ENCODE data around the gene H6PD. TPM values are rescaled to one million over a fixed set of nuclear protein-coding genes. Genes with fewer than 3 reads are reported as not detected.
A peak's percentile ranks its signal among the peaks of the same experiment; 100 is the strongest.

Gene H6PD
- total RNA-seq, 2 experiments from 2014 or later: 12.9 to 13.2 TPM

DNA sequence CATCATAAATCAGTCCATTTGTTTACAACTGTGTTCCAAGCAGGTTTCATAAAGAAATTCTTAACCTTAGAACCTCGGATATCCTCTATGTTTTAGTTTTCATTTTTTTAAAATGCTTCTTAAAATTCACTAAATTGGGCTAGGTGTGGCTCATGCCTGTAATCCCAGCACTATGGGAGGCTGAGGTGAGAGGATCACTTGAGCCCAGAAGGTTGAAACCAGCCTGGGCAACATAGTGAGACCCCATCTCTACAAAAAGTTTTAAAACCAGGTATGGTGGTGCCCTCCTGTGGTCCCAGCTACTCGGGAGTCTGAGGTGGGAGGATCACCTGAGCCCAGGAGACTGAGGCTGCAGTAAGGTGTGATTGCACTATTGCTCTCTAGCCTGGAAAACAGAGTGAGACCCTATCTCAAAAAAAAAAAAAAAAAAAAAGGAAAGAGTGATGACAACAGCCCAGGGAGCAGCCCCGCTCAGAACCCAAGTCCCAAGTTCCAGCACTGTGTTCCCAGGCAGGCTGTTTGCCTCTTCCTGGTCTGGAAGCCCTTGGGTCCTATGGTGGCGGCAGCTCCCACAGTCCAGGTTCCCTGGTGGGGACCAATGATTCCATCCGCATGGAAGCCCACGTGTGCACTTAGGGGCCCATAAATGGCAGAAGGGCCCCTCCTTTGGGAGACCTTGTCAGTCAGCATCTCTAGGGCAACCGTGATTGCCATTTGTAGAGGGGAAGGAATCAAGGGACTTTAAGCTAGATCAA lies 33.4 kb downstream of the H6PD start:
- ChIA-PET CTCF (interaction anchor here (0.5 to 6.0 kb wide), 14 partner anchors 14 to 398 kb away, joined by 3 to 60 read pairs (median 8); partner anchors contain the start of genes SPSB1 and TMEM201), POLR2A (no interaction called here)
- Mint-ChIP-seq H3K27me3 (peaks cover 1% of the 10 kb centered on the region), H3K4me3 (no peak overlapping the region), H3K36me3 (ENCODE audit: low read depth) (no peaks in the 10 kb centered on the region), H3K27ac (no peak overlapping the region), H3K9me3 (no peaks in the 10 kb centered on the region), H3K4me1 (peaks cover 16% of the 10 kb centered on the region)
- DNase-seq: no peak

DNA sequence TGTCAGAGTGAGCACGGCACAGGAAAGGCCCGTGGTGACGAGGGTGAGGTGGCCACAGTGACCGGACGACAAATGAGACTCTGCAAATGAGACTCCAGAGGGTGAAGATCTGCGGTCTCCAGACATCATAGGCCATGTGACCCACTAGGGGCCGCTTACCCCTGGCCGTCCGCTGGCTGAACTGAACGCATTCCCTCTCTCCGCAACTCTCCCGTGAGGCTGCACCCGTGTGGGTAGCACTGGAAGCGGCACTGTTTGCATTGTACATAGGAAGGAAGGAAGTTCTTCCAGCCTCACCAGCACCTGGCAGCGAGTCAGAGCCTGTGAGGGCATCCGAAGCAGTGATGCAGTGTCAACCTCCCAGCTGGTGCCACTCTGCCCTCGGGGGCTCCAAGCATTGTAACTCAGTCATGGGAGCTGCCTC lies 34.5 kb downstream of the H6PD start:
- Mint-ChIP-seq H3K4me1 (peaks cover 16% of the 10 kb centered on the region), H3K4me3 (no peak overlapping the region), H3K27ac (no peak overlapping the region), H3K36me3 (ENCODE audit: low read depth) (no peaks in the 10 kb centered on the region), H3K9me3 (no peaks in the 10 kb centered on the region), H3K27me3 (peaks cover 3% of the 10 kb centered on the region)
- DNase-seq: no peak
- CTCF ChIA-PET: interaction anchor here (1.1 to 6.0 kb wide), 5 partner anchors 15 to 222 kb away, joined by 3 to 60 read pairs (median 48); partner anchors contain the start of gene SPSB1
- POLR2A ChIA-PET: interaction anchor here (0.6 to 1.5 kb wide), 3 partner anchors 20 to 115 kb away, joined by 3 to 4 read pairs (median 3); partner anchors contain the start of gene H6PD

DNA sequence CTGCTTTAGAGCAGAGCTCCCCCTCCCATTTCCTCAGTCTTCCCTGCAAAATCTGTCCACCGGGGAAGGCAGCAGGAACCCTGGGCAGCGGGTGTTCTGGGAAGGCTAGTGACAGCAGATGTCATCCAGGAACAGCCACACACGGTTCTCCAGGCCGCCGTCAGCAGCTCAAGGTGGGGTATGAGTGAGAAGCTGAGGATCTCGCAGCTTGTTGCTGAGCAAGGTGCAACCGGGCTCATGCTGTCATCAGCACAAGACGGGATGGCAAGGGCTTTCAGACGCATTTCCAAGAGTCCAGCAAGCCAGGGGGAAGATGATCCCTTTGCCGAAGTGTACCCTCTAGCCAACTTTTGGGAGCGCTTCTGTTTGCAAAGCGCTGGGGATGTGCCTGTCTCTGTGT lies 35.1 kb downstream of the H6PD start:
- Mint-ChIP-seq H3K4me1 (peaks cover 16% of the 10 kb centered on the region), H3K27me3 (peaks cover 3% of the 10 kb centered on the region), H3K36me3 (ENCODE audit: low read depth) (no peaks in the 10 kb centered on the region), H3K4me3 (no peak overlapping the region), H3K9me3 (no peaks in the 10 kb centered on the region), H3K27ac (no peak overlapping the region)
- ChIA-PET POLR2A (interaction anchor here (0.8 to 1.5 kb wide), 2 partner anchors 19 to 35 kb away, joined by 3 to 4 read pairs; partner anchors contain the start of gene H6PD), CTCF (interaction anchor here (1.0 to 4.5 kb wide), 4 partner anchors 14 to 221 kb away, joined by 3 to 35 read pairs (median 5); no protein-coding TSS in a partner anchor)
- DNase-seq: no peak

GRCh38 chr1:9270290-9270883 lies 35.8 kb downstream of the H6PD start:
- no peaks in the 10 kb centered on the region for H3K9me3 Mint-ChIP-seq
- POLR2A ChIA-PET: interaction anchor here (1.5 kb wide), 1 partner anchor 36 kb away, joined by 4 read pairs; the partner anchor contains the start of gene H6PD
- no peak overlapping the region for H3K4me3 Mint-ChIP-seq
- H3K36me3 Mint-ChIP-seq (ENCODE audit: low read depth): peaks cover 3% of the 10 kb centered on the region
- CTCF ChIA-PET: interaction anchor here (1.0 to 4.5 kb wide), 4 partner anchors 14 to 220 kb away, joined by 3 to 35 read pairs (median 5); no protein-coding TSS in a partner anchor
- peaks cover 22% of the 10 kb centered on the region for H3K4me1 Mint-ChIP-seq
- no peak for DNase-seq
- H3K27me3 Mint-ChIP-seq: peaks cover 8% of the 10 kb centered on the region
- no peak overlapping the region for H3K27ac Mint-ChIP-seq

- H3K4me1 Mint-ChIP-seq: peaks cover 29% of the 10 kb centered on the region
- no peak for DNase-seq
- CTCF ChIA-PET: no interaction called here
- H3K36me3 Mint-ChIP-seq (ENCODE audit: low read depth): peaks cover 3% of the 10 kb centered on the region
- H3K27me3 Mint-ChIP-seq: peaks cover 9% of the 10 kb centered on the region
- no peaks in the 10 kb centered on the region for H3K9me3 Mint-ChIP-seq
- H3K4me3 Mint-ChIP-seq: no peak overlapping the region
- POLR2A ChIA-PET: no interaction called here
- no peak overlapping the region for H3K27ac Mint-ChIP-seq
Measured at GRCh38 chr1:9271283-9271682, 36.7 kb downstream of the H6PD start.

DNA sequence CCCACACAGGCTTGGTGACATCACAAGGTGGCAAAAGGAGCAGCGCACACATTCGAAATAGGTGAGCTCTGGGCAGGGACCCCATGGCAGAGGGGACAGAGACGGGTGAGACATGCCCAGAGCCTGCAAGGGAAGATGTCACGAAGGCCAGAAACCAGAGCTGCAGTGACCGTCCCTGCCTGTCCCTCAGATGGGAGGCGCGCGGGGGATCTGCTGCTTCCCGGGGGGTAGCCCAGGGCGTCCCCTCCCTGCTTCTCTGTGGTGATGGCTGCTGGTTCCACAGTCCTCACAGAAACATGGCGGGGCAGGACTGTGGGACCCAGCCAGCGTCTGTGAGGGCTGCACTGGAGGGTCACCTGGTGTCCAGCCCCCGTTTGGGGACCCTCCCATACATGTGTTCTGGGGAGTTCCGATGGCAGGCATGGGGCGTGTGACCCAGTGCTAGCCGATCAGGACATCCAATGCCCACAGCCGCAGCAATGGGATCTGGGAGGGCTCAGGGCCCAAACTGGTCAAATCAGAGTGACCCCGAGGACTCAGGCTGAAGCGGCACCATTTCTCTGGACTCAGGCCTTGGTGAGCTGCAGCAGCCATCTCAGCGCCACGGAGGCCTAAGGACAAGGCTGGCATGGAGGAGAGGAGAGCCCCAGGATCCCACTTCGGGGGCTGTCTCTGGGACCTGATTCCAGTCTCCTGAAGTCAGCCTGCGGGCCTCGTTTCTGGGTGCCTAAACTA lies 37.5 kb downstream of the H6PD start:
- Mint-ChIP-seq H3K27ac (no peak overlapping the region), H3K4me1 (peaks cover 26% of the 10 kb centered on the region), H3K36me3 (ENCODE audit: low read depth) (peaks cover 3% of the 10 kb centered on the region), H3K4me3 (no peak overlapping the region), H3K27me3 (peaks cover 9% of the 10 kb centered on the region), H3K9me3 (no peaks in the 10 kb centered on the region)
- ChIA-PET CTCF (interaction anchor here (1.6 to 2.2 kb wide), 2 partner anchors 18 to 185 kb away, joined by 3 to 10 read pairs; no protein-coding TSS in a partner anchor), POLR2A (no interaction called here)
- DNase-seq: no peak

DNA sequence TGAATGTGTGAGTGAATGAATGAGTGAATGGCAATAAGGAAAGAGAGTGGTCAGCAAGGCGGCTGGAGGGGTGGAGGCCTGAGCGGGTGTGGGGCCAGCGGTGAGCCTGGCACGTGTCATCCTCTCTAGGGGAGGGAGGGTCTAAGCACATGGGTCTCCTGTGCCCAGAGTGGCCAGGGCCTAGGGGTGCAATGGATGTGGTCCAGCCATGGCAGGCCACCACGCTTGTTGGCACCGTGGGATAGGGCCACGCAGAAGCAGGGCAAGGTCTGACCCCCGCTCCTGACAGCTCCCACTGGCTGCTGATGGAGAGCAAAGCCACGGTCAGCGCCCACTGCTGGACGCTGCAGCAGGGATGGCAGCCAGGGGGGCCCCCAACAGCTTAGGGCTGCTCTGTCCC lies 38.6 kb downstream of the H6PD start:
- Mint-ChIP-seq H3K9me3 (no peaks in the 10 kb centered on the region), H3K27ac (no peak overlapping the region), H3K27me3 (peaks cover 9% of the 10 kb centered on the region), H3K4me3 (no peak overlapping the region), H3K36me3 (ENCODE audit: low read depth) (peaks cover 7% of the 10 kb centered on the region), H3K4me1 (peaks cover 20% of the 10 kb centered on the region)
- ChIA-PET CTCF (interaction anchor here (1.6 to 2.2 kb wide), 2 partner anchors 16 to 183 kb away, joined by 3 to 10 read pairs; no protein-coding TSS in a partner anchor), POLR2A (no interaction called here)
- no peak for DNase-seq

GRCh38 chr1:9275161-9275560 lies 40.6 kb downstream of the H6PD start:
- Mint-ChIP-seq H3K27ac (peak overlapping the region; percentile 82), H3K4me1 (peaks cover 37% of the 10 kb centered on the region), H3K4me3 (peak overlapping the region; percentile 43), H3K36me3 (ENCODE audit: low read depth) (peaks cover 14% of the 10 kb centered on the region), H3K27me3 (peaks cover 9% of the 10 kb centered on the region), H3K9me3 (no peaks in the 10 kb centered on the region)
- ChIA-PET POLR2A (interaction anchor here (0.8 to 2.5 kb wide), 9 partner anchors 8 to 354 kb away, joined by 3 to 16 read pairs (median 4); partner anchors contain the start of gene SPSB1), CTCF (interaction anchor here (1.0 to 1.8 kb wide), 6 partner anchors 8 to 215 kb away, joined by 3 to 17 read pairs (median 8); partner anchors contain the start of gene H6PD)
- DNase-seq: no peak

- peaks cover 9% of the 10 kb centered on the region for H3K27me3 Mint-ChIP-seq
- H3K4me1 Mint-ChIP-seq: peaks cover 40% of the 10 kb centered on the region
- DNase-seq: peak; percentile 90
- H3K4me3 Mint-ChIP-seq: peak overlapping the region; percentile 43
- H3K27ac Mint-ChIP-seq: peak overlapping the region; percentile 82
- CTCF ChIA-PET: interaction anchor here (0.5 to 1.8 kb wide), 7 partner anchors 8 to 215 kb away, joined by 3 to 17 read pairs (median 7); partner anchors contain the start of gene H6PD
- H3K36me3 Mint-ChIP-seq (ENCODE audit: low read depth): peaks cover 14% of the 10 kb centered on the region
- H3K9me3 Mint-ChIP-seq: no peaks in the 10 kb centered on the region
- POLR2A ChIA-PET: interaction anchor here (0.8 to 2.5 kb wide), 9 partner anchors 9 to 354 kb away, joined by 3 to 16 read pairs (median 4); partner anchors contain the start of gene SPSB1
Measured at GRCh38 chr1:9275567-9276034, 41.0 kb downstream of the H6PD start.

GRCh38 chr1:9278116-9278515 lies 43.5 kb downstream of the H6PD start:
- CTCF ChIA-PET: interaction anchor here (1.4 kb wide), 1 partner anchor 14 kb away, joined by 3 read pairs; no protein-coding TSS in a partner anchor
- no peak overlapping the region for H3K27ac Mint-ChIP-seq
- H3K4me1 Mint-ChIP-seq: peaks cover 66% of the 10 kb centered on the region
- DNase-seq: no peak
- no peak overlapping the region for H3K4me3 Mint-ChIP-seq
- H3K9me3 Mint-ChIP-seq: no peaks in the 10 kb centered on the region
- peaks cover 14% of the 10 kb centered on the region for H3K36me3 Mint-ChIP-seq (ENCODE audit: low read depth)
- H3K27me3 Mint-ChIP-seq: peaks cover 7% of the 10 kb centered on the region
- POLR2A ChIA-PET: interaction anchor here (1.1 kb wide), 1 partner anchor 14 kb away, joined by 3 read pairs; the partner anchor contains the start of gene SPSB1

GRCh38 chr1:9278585-9279153 lies 44.1 kb downstream of the H6PD start:
- peaks cover 71% of the 10 kb centered on the region for H3K4me1 Mint-ChIP-seq
- no peak overlapping the region for H3K4me3 Mint-ChIP-seq
- peaks cover 14% of the 10 kb centered on the region for H3K36me3 Mint-ChIP-seq (ENCODE audit: low read depth)
- no peaks in the 10 kb centered on the region for H3K9me3 Mint-ChIP-seq
- CTCF ChIA-PET: interaction anchor here (2.0 kb wide), 1 partner anchor 11 kb away, joined by 10 read pairs; no protein-coding TSS in a partner anchor
- no peak overlapping the region for H3K27ac Mint-ChIP-seq
- POLR2A ChIA-PET: interaction anchor here (1.1 to 1.2 kb wide), 2 partner anchors 14 to 39 kb away, joined by 3 read pairs; partner anchors contain the start of gene SPSB1
- H3K27me3 Mint-ChIP-seq: peaks cover 6% of the 10 kb centered on the region
- no peak for DNase-seq
